CD8-positive, alpha-beta memory T cell (primary cell): ENCODE results near the gene SUSD5. TPM values are rescaled to one million over a fixed set of nuclear protein-coding genes. Genes with fewer than 3 reads are reported as not detected.
"Not testable (repeated sequence)": the region's sequence is repeated elsewhere in the genome, so short reads cannot be mapped to it uniquely, and the experiment has no call there.

Source experiments
- CTCF ChIA-PET: fragments of 350-600 bp; sonication (Branson Sonifier 250); formaldehyde crosslinking; loops from one replicate; lab custom pipeline; 2021; ENCODE audit warnings: antibody characterized with exemption; lab: Charles Lee
- POLR2A ChIA-PET: fragments of 350-600 bp; sonication (Branson Sonifier 250); formaldehyde crosslinking; loops from one replicate; lab custom pipeline; 2021; ENCODE audit warnings: antibody characterized with exemption; lab: Charles Lee
- DNase-seq, 5 donors: peaks; one replicate each; pipeline versions ENCODE4 v3.0.0 to v3.0.0-alpha.2; 2020 to 2022; ENCODE audit warnings: mixed read lengths in 1 of 5
- H3K27ac ChIP-seq: one replicate; pipeline ENCODE4 v1.7.0; 2013; ENCODE audit warnings: low read depth, mild to moderate bottlenecking, low read length, moderate library complexity
- H3K27me3 ChIP-seq: 2 replicates; pipeline ENCODE4 v1.7.0; 2013; ENCODE audit warnings: low read length, mild to moderate bottlenecking; ENCODE audit not compliant: insufficient read depth, poor library complexity, severe bottlenecking
- H3K36me3 ChIP-seq: 2 replicates; pipeline ENCODE4 v1.7.0; 2013; ENCODE audit warnings: mild to moderate bottlenecking, low read length, moderate library complexity; ENCODE audit not compliant: insufficient read depth
- H3K4me1 ChIP-seq: 2 replicates; pipeline ENCODE4 v1.7.0; 2013; ENCODE audit warnings: mild to moderate bottlenecking, low read length, moderate library complexity; ENCODE audit not compliant: insufficient read depth
- H3K4me3 ChIP-seq: 2 replicates; pipeline ENCODE4 v1.7.0; 2013; ENCODE audit warnings: mild to moderate bottlenecking, low read length
- H3K9me3 ChIP-seq: 2 replicates; pipeline ENCODE4 v1.7.0; 2013; ENCODE audit warnings: mild to moderate bottlenecking, low read length
- H3K27ac Mint-ChIP-seq, 8 donors: one replicate each; pipeline ENCODE4 v1.8.0; 2020 to 2021; ENCODE audit warnings: mixed read lengths in 8 of 8, mild to moderate bottlenecking in 6 of 8, inconsistent platforms in 3 of 8, moderate library complexity in 3 of 8
- H3K27me3 Mint-ChIP-seq, 2 donors: one replicate each; pipeline ENCODE4 v1.8.0; 2020 to 2021; ENCODE audit warnings: mixed read lengths in 2 of 2, mild to moderate bottlenecking in 1 of 2, moderate library complexity in 1 of 2
- H3K36me3 Mint-ChIP-seq, 3 donors: one replicate each; pipeline ENCODE4 v1.8.0; 2020 to 2021; ENCODE audit warnings: mixed read lengths in 3 of 3, inconsistent platforms in 1 of 3, mild to moderate bottlenecking in 1 of 3
- H3K4me1 Mint-ChIP-seq, 3 donors: one replicate each; pipeline ENCODE4 v1.8.0; 2020 to 2021; ENCODE audit warnings: mixed read lengths in 3 of 3, inconsistent platforms in 1 of 3, mild to moderate bottlenecking in 1 of 3
- H3K4me3 Mint-ChIP-seq, 7 donors: one replicate each; pipeline ENCODE4 v1.8.0; 2020 to 2021; ENCODE audit warnings: mixed read lengths in 7 of 7, mild to moderate bottlenecking in 6 of 7, moderate library complexity in 4 of 7, inconsistent platforms in 2 of 7
- H3K9me3 Mint-ChIP-seq, 5 donors: one replicate each; pipeline ENCODE4 v1.8.0; 2020 to 2022; ENCODE audit warnings: mixed read lengths in 5 of 5, mild to moderate bottlenecking in 3 of 5, moderate library complexity in 2 of 5, inconsistent platforms in 1 of 5
- polyA plus RNA-seq: library from polyadenylated mRNA; unstranded; fragments of 300-500 nt; fragmentation: Illumina TruSeq; gene quantifications from one replicate; pipeline ENCODE4 v1.2.3, GENCODE V29; 2021
- total RNA-seq, 2 experiments: library from RNA; stranded (reverse); gene quantifications; one replicate each; pipeline ENCODE4 v1.2.3, GENCODE V29; 2021

SUSD5 gene
- total and polyA plus RNA-seq, 3 experiments from 2014 or later, result not detected

DNA sequence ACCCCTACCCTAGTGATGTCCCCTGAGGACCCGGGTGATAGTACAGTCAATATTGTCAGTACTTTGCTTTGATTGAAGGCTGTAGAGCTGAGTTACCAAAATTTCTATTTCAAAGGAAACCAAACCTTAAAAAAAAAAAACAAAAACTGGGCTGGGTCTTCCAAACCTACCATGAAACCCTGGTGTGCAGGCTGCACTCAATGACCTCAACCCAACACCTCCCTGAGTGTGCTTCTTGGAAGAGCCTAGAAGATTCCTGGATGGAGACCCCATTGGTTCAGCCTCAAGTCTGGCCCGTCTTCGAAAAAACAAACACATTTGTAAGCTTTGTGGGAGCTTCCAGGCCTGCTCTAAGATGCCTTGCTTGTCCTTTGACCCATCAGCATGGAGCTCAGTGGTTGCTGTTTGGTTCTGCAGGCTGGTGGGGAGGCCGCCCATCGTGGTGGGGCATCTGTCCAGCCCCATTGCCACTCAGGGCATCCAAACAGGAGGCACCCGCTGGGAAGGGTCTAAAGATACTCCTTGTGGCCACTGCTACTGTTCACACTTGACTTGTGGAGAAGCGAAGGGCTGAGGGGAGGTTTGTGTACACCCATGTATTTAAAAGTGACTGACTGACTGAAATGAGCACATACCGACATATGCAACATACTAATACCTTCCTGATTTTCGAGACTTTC, 72.6 kb downstream of the SUSD5 start:
- Histone ChIP-seq H3K27ac (no peak overlapping the region), H3K27me3 (no peaks in the 10 kb centered on the region), H3K4me3 (no peak overlapping the region), H3K9me3 (no peaks in the 10 kb centered on the region), H3K36me3 (no peaks in the 10 kb centered on the region), H3K4me1 (no peaks in the 10 kb centered on the region)
- Mint-ChIP-seq H3K9me3 (no peaks in the 10 kb centered on the region), H3K4me1 (peaks cover 0 to 8% (median 5%) of the 10 kb centered on the region in 3 donors), H3K27me3 (peaks cover 0 to under 1% of the 10 kb centered on the region in 2 donors), H3K27ac (no peak overlapping the region), H3K4me3 (no peak overlapping the region), H3K36me3 (peaks cover 7 to 46% (median 17%) of the 10 kb centered on the region in 3 donors)
- ChIA-PET CTCF (interaction anchor here (2.7 kb wide), 1 partner anchor 14 kb away, joined by 13 read pairs; no protein-coding TSS in a partner anchor), POLR2A (no interaction called here)
- DNase-seq, result no peak

- ChIA-PET POLR2A (no interaction called here), CTCF (interaction anchor here (0.7 to 2.7 kb wide), 2 partner anchors 14 to 35 kb away, joined by 3 to 13 read pairs; no protein-coding TSS in a partner anchor)
- Mint-ChIP-seq H3K27ac (no peak overlapping the region), H3K4me1 (peaks cover 0 to 8% (median 5%) of the 10 kb centered on the region in 3 donors), H3K36me3 (peaks cover 7 to 53% (median 17%) of the 10 kb centered on the region in 3 donors), H3K27me3 (no peaks in the 10 kb centered on the region), H3K9me3 (no peaks in the 10 kb centered on the region), H3K4me3 (no peak overlapping the region)
- no peaks in the 10 kb centered on the region for H3K36me3 ChIP-seq
- no peak for DNase-seq
- H3K4me3 ChIP-seq, result no peak overlapping the region
- no peaks in the 10 kb centered on the region for H3K4me1 ChIP-seq
- no peaks in the 10 kb centered on the region for H3K27me3 ChIP-seq
- H3K27ac ChIP-seq, result no peak overlapping the region
- H3K9me3 ChIP-seq, result no peaks in the 10 kb centered on the region
Measured at GRCh38 chr3:33145221-33145900, 73.2 kb downstream of the SUSD5 start.

GRCh38 chr3:33144433-33144832, 74.2 kb downstream of the SUSD5 start:
- Histone ChIP-seq H3K4me1 (no peaks in the 10 kb centered on the region), H3K27me3 (no peaks in the 10 kb centered on the region), H3K36me3 (no peaks in the 10 kb centered on the region), H3K27ac (no peak overlapping the region), H3K9me3 (no peaks in the 10 kb centered on the region), H3K4me3 (no peak overlapping the region)
- CTCF ChIA-PET, result interaction anchor here (0.7 to 2.7 kb wide), 3 partner anchors 10 to 36 kb away, joined by 3 to 13 read pairs (median 3); no protein-coding TSS in a partner anchor
- Mint-ChIP-seq H3K4me3 (no peak overlapping the region), H3K4me1 (peaks cover 0 to 8% (median 5%) of the 10 kb centered on the region in 3 donors), H3K9me3 (no peaks in the 10 kb centered on the region), H3K27ac (peak overlapping the region in 3 of 8 donors; percentile 7 to 68 (median 12)), H3K36me3 (peaks cover 7 to 58% (median 17%) of the 10 kb centered on the region in 3 donors), H3K27me3 (no peaks in the 10 kb centered on the region)
- POLR2A ChIA-PET, result no interaction called here
- DNase-seq, result peak in 1 of 5 donors; percentile 8

DNA sequence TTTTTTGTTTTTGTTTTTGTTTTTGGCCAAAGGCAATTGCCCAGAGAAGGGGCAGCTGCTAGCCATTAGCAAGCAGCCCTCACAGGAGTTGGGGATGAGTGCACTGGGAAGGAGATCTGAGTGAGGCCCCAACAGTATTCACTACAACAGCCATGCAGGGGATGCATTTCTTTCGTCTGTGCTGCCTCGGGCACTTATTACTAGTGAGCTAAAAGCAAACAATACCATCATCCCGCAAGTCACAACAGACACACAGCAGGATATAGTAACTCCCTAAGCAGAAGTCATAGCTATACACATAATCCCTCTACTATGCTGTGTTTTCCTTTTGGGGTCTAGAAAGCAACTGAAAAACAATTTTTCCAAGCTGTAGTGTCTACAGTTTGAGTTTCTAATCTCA, 77.6 kb downstream of the SUSD5 start:
- DNase-seq, result no peak
- Mint-ChIP-seq H3K4me3 (no peak overlapping the region), H3K27ac (no peak overlapping the region), H3K9me3 (no peaks in the 10 kb centered on the region), H3K4me1 (peaks cover 0 to 8% (median 5%) of the 10 kb centered on the region in 3 donors), H3K36me3 (peaks cover 7 to 76% (median 27%) of the 10 kb centered on the region in 3 donors), H3K27me3 (peaks cover 0 to 3% of the 10 kb centered on the region in 2 donors)
- Histone ChIP-seq H3K4me3 (no peak overlapping the region), H3K27me3 (no peaks in the 10 kb centered on the region), H3K9me3 (no peaks in the 10 kb centered on the region), H3K4me1 (no peaks in the 10 kb centered on the region), H3K36me3 (no peaks in the 10 kb centered on the region), H3K27ac (no peak overlapping the region)
- ChIA-PET CTCF (interaction anchor here (1.7 kb wide), 1 partner anchor 10 kb away, joined by 8 read pairs; no protein-coding TSS in a partner anchor), POLR2A (no interaction called here)

DNA sequence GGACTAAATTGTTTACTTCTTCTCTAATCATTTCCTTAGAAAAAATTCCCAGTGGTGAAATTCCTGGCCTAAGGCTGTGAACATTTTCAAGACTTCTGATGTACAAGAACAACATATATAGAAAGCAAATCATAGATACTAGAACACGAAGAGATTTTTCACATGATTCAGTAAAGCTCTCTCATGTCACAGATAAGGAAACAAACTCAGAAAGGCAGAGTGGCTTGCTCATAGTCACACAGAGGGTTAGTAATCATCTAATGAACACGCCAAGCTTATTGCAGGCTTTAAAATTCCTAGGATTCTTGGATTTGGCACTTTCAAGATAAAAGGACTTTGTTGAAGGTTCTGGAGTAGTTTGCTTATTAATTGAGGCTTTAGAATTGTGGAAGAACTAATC, 78.6 kb downstream of the SUSD5 start:
- Mint-ChIP-seq H3K4me1 (peaks cover 0 to 8% (median 5%) of the 10 kb centered on the region in 3 donors), H3K4me3 (no peak overlapping the region), H3K9me3 (no peaks in the 10 kb centered on the region), H3K36me3 (peaks cover 8 to 79% (median 30%) of the 10 kb centered on the region in 3 donors), H3K27ac (no peak overlapping the region), H3K27me3 (peaks cover 0 to 3% of the 10 kb centered on the region in 2 donors)
- CTCF ChIA-PET, result interaction anchor here (1.7 kb wide), 1 partner anchor 9 kb away, joined by 8 read pairs; no protein-coding TSS in a partner anchor
- Histone ChIP-seq H3K27ac (no peak overlapping the region), H3K4me3 (no peak overlapping the region), H3K9me3 (no peaks in the 10 kb centered on the region), H3K36me3 (peaks cover 3% of the 10 kb centered on the region), H3K4me1 (no peaks in the 10 kb centered on the region), H3K27me3 (no peaks in the 10 kb centered on the region)
- POLR2A ChIA-PET, result no interaction called here
- DNase-seq, result no peak

GRCh38 chr3:33139006-33139623, 79.5 kb downstream of the SUSD5 start:
- H3K36me3 ChIP-seq, DNase-seq, H3K4me3 ChIP-seq, H3K27ac ChIP-seq, H3K9me3 Mint-ChIP-seq, H3K4me3 Mint-ChIP-seq, POLR2A ChIA-PET, H3K27ac Mint-ChIP-seq, H3K4me1 Mint-ChIP-seq, H3K9me3 ChIP-seq, H3K27me3 Mint-ChIP-seq, H3K27me3 ChIP-seq, H3K4me1 ChIP-seq: not testable (repeated sequence)
- CTCF ChIA-PET, result interaction anchor here (0.7 kb wide), 1 partner anchor 11 kb away, joined by 3 read pairs; no protein-coding TSS in a partner anchor
- H3K36me3 Mint-ChIP-seq, result peaks cover 13 to 80% (median 36%) of the 10 kb centered on the region in 3 donors

GRCh38 chr3:33137691-33138090, 80.9 kb downstream of the SUSD5 start:
- peak overlapping the region in 1 of 8 donors; percentile 67 for H3K27ac Mint-ChIP-seq
- H3K27me3 ChIP-seq, result no peaks in the 10 kb centered on the region
- H3K36me3 ChIP-seq, result peaks cover 8% of the 10 kb centered on the region
- H3K9me3 Mint-ChIP-seq, result no peaks in the 10 kb centered on the region
- H3K4me1 ChIP-seq, result no peaks in the 10 kb centered on the region
- peaks cover 7 to 79% (median 34%) of the 10 kb centered on the region in 3 donors for H3K36me3 Mint-ChIP-seq
- no peaks in the 10 kb centered on the region for H3K9me3 ChIP-seq
- H3K4me1 Mint-ChIP-seq, result peaks cover 0 to 8% (median 5%) of the 10 kb centered on the region in 3 donors
- no peak for DNase-seq
- H3K4me3 ChIP-seq, result no peak overlapping the region
- H3K4me3 Mint-ChIP-seq, result no peak overlapping the region
- no peak overlapping the region for H3K27ac ChIP-seq
- CTCF ChIA-PET, result no interaction called here
- POLR2A ChIA-PET, result no interaction called here
- H3K27me3 Mint-ChIP-seq, result peaks cover 0 to 3% of the 10 kb centered on the region in 2 donors
